ENCODE results near the gene HCAR1. TPM values are rescaled to one million over a fixed set of nuclear protein-coding genes. Genes with fewer than 3 reads are reported as not detected.
A peak's percentile ranks its signal among the peaks of the same experiment; 100 is the strongest.

Gene HCAR1
- total RNA-seq, 2 donors from 2014 or later, result not detected

DNA sequence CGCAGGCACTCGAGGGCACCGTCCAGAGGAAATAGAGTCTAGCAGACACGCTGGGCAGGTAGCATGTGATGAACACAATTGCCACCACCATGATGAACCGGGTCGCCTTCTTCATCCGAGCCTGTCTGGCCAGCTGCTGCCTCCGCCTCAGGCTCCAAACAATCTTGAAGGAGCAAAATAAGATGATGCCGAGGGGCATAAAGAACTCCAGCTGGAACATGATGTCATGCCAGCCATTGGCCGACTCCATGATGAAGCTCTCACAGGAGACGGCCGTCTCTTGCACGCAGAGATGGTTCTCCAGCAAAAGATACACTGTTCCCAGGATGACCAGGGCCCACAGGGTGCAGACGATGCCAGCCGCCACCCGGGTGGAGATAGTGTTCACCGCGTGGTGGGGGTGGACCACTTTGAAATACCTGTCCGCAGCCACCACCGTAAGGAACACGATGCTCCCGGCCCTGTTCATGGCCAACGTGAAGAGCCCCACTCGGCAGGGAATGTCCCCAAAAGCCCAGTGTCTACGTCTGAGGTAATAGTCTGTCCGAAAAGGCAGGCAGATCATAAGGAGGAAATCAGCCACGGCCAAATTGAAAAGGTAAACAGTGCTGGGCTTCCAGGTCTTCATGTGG is 945 bp downstream of the HCAR1 start:
- H3K4me3 ChIP-seq, result peak overlapping the region; percentile 70
- TF ChIP-seq, protein P1, sequence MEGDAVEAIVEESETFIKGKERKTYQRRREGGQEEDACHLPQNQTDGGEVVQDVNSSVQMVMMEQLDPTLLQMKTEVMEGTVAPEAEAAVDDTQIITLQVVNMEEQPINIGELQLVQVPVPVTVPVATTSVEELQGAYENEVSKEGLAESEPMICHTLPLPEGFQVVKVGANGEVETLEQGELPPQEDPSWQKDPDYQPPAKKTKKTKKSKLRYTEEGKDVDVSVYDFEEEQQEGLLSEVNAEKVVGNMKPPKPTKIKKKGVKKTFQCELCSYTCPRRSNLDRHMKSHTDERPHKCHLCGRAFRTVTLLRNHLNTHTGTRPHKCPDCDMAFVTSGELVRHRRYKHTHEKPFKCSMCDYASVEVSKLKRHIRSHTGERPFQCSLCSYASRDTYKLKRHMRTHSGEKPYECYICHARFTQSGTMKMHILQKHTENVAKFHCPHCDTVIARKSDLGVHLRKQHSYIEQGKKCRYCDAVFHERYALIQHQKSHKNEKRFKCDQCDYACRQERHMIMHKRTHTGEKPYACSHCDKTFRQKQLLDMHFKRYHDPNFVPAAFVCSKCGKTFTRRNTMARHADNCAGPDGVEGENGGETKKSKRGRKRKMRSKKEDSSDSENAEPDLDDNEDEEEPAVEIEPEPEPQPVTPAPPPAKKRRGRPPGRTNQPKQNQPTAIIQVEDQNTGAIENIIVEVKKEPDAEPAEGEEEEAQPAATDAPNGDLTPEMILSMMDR (IDR thresholded peaks at IDR 0.05), result no peak
- ATAC-seq (ENCODE audit: insufficient number of reproducible peaks, low FRiP score, low read depth) (no peak), DNase-seq (ENCODE audit: low spot score) (no peak)
- H3K9me3 ChIP-seq, result no peaks in the 10 kb centered on the region
- peaks cover 5 to 6% of the 10 kb centered on the region in 2 donors for H3K4me1 ChIP-seq (ENCODE audit: control insufficient read depth in 1 of 2, low read depth in 2 of 2)
- no peaks in the 10 kb centered on the region for H3K27me3 ChIP-seq (replicated peaks; ENCODE audit: insufficient read depth)
- no peak overlapping the region for H3K27ac ChIP-seq
- H3K36me3 ChIP-seq, result no peaks in the 10 kb centered on the region

GRCh38 chr12:122726080-122726558 is 4.5 kb downstream of the HCAR1 start:
- ATAC-seq (ENCODE audit: insufficient number of reproducible peaks, low FRiP score, low read depth) (no peak), DNase-seq (ENCODE audit: low spot score) (no peak)
- Histone ChIP-seq H3K36me3 (no peaks in the 10 kb centered on the region), H3K9me3 (no peaks in the 10 kb centered on the region), H3K27me3 (replicated peaks; ENCODE audit: insufficient read depth) (no peaks in the 10 kb centered on the region), H3K4me3 (no peak overlapping the region), H3K27ac (no peak overlapping the region), H3K4me1 (ENCODE audit: control insufficient read depth in 1 of 2, low read depth in 2 of 2) (peaks cover 5% of the 10 kb centered on the region in 2 donors)
- TF ChIP-seq, protein P1 (IDR thresholded peaks at IDR 0.05), result no peak

DNA sequence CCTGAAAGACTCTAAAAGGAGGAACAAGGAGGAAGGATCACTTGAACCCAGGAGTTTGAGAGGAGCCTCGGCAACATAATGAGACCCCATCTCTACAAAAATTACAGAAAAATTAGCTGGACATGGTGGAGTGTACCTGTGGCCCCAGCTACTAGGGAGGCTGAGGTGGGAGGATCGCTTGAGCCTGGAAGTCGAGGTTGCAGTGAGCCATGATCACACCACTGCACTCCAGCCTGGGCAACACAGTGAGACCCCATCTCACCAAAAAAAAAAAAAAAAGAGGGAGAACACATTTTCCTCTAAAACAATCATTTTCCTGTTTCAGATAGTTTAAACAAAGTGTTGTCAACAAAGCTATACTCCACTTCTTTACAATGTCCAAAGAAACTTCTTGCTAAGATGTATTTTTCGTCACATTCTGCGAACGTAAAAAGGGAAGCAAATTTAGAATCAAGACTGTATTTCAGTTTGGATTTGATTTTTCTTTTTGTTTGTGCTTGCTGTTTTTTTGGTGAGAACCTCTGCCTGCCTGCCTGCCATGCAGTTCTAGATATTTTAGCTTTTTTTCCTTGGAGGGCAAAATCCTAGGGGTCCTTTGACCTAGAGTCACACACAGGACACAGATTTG is 5.1 kb downstream of the HCAR1 start:
- Histone ChIP-seq H3K4me1 (ENCODE audit: control insufficient read depth in 1 of 2, low read depth in 2 of 2) (peaks cover 3 to 5% of the 10 kb centered on the region in 2 donors), H3K4me3 (no peak overlapping the region), H3K27ac (no peak overlapping the region), H3K36me3 (no peaks in the 10 kb centered on the region), H3K9me3 (no peaks in the 10 kb centered on the region), H3K27me3 (replicated peaks; ENCODE audit: insufficient read depth) (no peaks in the 10 kb centered on the region)
- ATAC-seq (ENCODE audit: insufficient number of reproducible peaks, low FRiP score, low read depth) (no peak), DNase-seq (ENCODE audit: low spot score) (no peak)
- TF ChIP-seq, protein P1 (IDR thresholded peaks at IDR 0.05), result no peak

- ATAC-seq (ENCODE audit: insufficient number of reproducible peaks, low FRiP score, low read depth) (no peak), DNase-seq (ENCODE audit: low spot score) (no peak)
- Histone ChIP-seq H3K4me3 (no peak overlapping the region), H3K4me1 (ENCODE audit: control insufficient read depth in 1 of 2, low read depth in 2 of 2) (no peaks in the 10 kb centered on the region), H3K27me3 (replicated peaks; ENCODE audit: insufficient read depth) (no peaks in the 10 kb centered on the region), H3K9me3 (no peaks in the 10 kb centered on the region), H3K27ac (no peak overlapping the region), H3K36me3 (no peaks in the 10 kb centered on the region)
- TF ChIP-seq, protein P1 (IDR thresholded peaks at IDR 0.05), result no peak
Observed at GRCh38 chr12:122724641-122725243, 5.9 kb downstream of the HCAR1 start.

- TF ChIP-seq, protein P1 (IDR thresholded peaks at IDR 0.05), result no peak
- Histone ChIP-seq H3K4me1 (ENCODE audit: control insufficient read depth in 1 of 2, low read depth in 2 of 2) (no peaks in the 10 kb centered on the region), H3K36me3 (no peaks in the 10 kb centered on the region), H3K27ac (no peak overlapping the region), H3K9me3 (no peaks in the 10 kb centered on the region), H3K4me3 (no peak overlapping the region), H3K27me3 (replicated peaks; ENCODE audit: insufficient read depth) (no peaks in the 10 kb centered on the region)
- DNase-seq (ENCODE audit: low spot score) (no peak), ATAC-seq (ENCODE audit: insufficient number of reproducible peaks, low FRiP score, low read depth) (no peak)
Observed at GRCh38 chr12:122722387-122722786, 8.3 kb downstream of the HCAR1 start.
